BLaER1 (cell line): Measurements from ENCODE around the gene ANKRD55.
A peak's percentile ranks its signal among the peaks of the same experiment; 100 is the strongest.

Experiments
- H3K27ac ChIP-seq: shearing (Covaris generic); formaldehyde crosslinking; 2 replicates; pipeline ENCODE4 v1.8.1; 2022
- H3K27me3 ChIP-seq: shearing (Covaris generic); formaldehyde crosslinking; 2 replicates; pipeline ENCODE4 v1.8.1; 2022
- H3K36me3 ChIP-seq: shearing (Covaris generic); formaldehyde crosslinking; 2 replicates; pipeline ENCODE4 v1.8.1; 2022
- H3K4me1 ChIP-seq: shearing (Covaris generic); formaldehyde crosslinking; 2 replicates; pipeline ENCODE4 v1.8.1; 2022
- H3K4me2 ChIP-seq: shearing (Covaris generic); formaldehyde crosslinking; 2 replicates; pipeline ENCODE4 v1.8.1; 2022
- H3K4me3 ChIP-seq: shearing (Covaris generic); formaldehyde crosslinking; 2 replicates; pipeline ENCODE4 v1.8.1; 2022
- H3K9ac ChIP-seq: shearing (Covaris generic); formaldehyde crosslinking; 2 replicates; pipeline ENCODE4 v1.8.1; 2022
- H3K9me3 ChIP-seq: shearing (Covaris generic); formaldehyde crosslinking; 2 replicates; pipeline ENCODE4 v1.8.1; 2022
- H4K20me1 ChIP-seq: shearing (Covaris generic); formaldehyde crosslinking; 2 replicates; pipeline ENCODE4 v1.8.1; 2022
- Cebpa-rat ChIP-seq: shearing (Covaris generic); IDR thresholded peaks from 2 replicates; pipeline ENCODE4 v1.8.1; 2022

Gene ANKRD55

GRCh38 chr5:56078278-56079156 is 154.6 kb downstream of the ANKRD55 start:
- Histone ChIP-seq H3K9me3 (peaks cover 6% of the 10 kb centered on the region), H3K36me3 (no peaks in the 10 kb centered on the region), H3K4me1 (peaks cover 40% of the 10 kb centered on the region), H3K4me3 (peak overlapping the region; percentile 38; the same call in 1 of the 2 replicates), H3K9ac (peak overlapping the region; percentile 16; the same call in 1 of the 2 replicates), H3K27me3 (no peaks in the 10 kb centered on the region), H4K20me1 (no peaks in the 10 kb centered on the region), H3K27ac (peak overlapping the region; percentile 66), H3K4me2 (peak overlapping the region; percentile 80)
- TF ChIP-seq Cebpa-rat = no peak

DNA sequence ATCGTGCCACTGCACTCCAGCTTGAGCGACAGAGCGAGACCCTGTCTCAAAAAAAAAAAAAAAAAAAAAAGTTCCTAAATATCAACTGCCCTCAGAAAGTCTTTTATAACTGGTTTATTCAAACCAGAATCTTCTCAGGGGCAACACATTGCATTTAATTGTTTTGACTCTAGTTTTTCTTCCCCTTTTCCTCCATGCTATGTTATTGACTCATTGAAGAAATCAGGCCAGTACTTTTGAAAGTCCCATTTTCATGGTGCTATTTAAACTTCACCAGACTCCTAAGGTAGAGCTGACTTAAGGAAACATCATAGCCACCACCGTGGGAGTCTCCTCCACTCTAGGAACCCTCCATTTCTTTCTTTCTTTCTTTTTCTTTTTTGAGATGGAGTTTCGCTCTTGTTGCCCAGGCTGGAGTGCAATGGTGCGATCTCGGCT is 155.3 kb downstream of the ANKRD55 start:
- Histone ChIP-seq H3K4me2 (peak overlapping the region; percentile 80), H3K27ac (peak overlapping the region; percentile 66; the same call in 1 of the 2 replicates)

DNA sequence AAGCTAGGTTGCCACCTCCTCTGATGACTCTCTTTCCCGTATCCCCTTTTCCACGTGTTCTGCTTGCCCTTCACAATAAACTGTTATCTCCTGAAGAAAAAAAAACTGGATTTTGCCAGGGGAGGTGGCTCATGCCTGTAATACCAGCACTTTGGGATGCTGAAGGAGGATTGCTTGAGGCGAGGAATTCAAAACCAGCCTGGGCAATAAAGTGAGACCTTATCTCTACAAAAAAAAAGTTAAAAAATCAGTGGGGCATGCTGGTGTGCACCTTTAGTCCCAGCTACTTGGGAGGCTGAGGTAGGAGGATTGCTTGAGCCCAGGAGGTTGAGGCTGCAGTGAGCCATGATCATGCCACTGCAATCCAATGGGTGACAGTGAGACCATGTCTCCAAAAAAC is 156.6 kb downstream of the ANKRD55 start:
- Histone ChIP-seq H3K4me2 (no peak overlapping the region), H3K36me3 (no peaks in the 10 kb centered on the region), H3K4me1 (peaks cover 49% of the 10 kb centered on the region), H3K27me3 (no peaks in the 10 kb centered on the region), H3K9ac (no peak overlapping the region), H3K27ac (no peak overlapping the region), H3K4me3 (no peak overlapping the region), H4K20me1 (no peaks in the 10 kb centered on the region), H3K9me3 (no peaks in the 10 kb centered on the region)
- no peak for TF ChIP-seq Cebpa-rat

More for the DNA sequence above, 155.3 kb downstream of the ANKRD55 start:
- Histone ChIP-seq H3K9me3 (no peaks in the 10 kb centered on the region), H3K4me3 (no peak overlapping the region), H4K20me1 (no peaks in the 10 kb centered on the region), H3K27me3 (no peaks in the 10 kb centered on the region), H3K36me3 (no peaks in the 10 kb centered on the region), H3K4me1 (peaks cover 40% of the 10 kb centered on the region), H3K9ac (no peak overlapping the region)
- no peak for TF ChIP-seq Cebpa-rat

GRCh38 chr5:56075361-56075760 is 157.8 kb downstream of the ANKRD55 start:
- Histone ChIP-seq H3K4me2 (no peak overlapping the region), H3K27ac (no peak overlapping the region), H3K4me1 (peaks cover 52% of the 10 kb centered on the region), H3K27me3 (no peaks in the 10 kb centered on the region), H3K9me3 (no peaks in the 10 kb centered on the region), H3K36me3 (no peaks in the 10 kb centered on the region), H4K20me1 (no peaks in the 10 kb centered on the region), H3K9ac (no peak overlapping the region), H3K4me3 (no peak overlapping the region)
- TF ChIP-seq Cebpa-rat = no peak

- no peak for TF ChIP-seq Cebpa-rat
- H3K9me3 ChIP-seq = no peaks in the 10 kb centered on the region
- no peaks in the 10 kb centered on the region for H3K27me3 ChIP-seq
- H3K9ac ChIP-seq = no peak overlapping the region
- H3K27ac ChIP-seq = no peak overlapping the region
- no peak overlapping the region for H3K4me3 ChIP-seq
- H3K4me1 ChIP-seq = peaks cover 41% of the 10 kb centered on the region
- no peak overlapping the region for H3K4me2 ChIP-seq
- H3K36me3 ChIP-seq = no peaks in the 10 kb centered on the region
- H4K20me1 ChIP-seq = no peaks in the 10 kb centered on the region
Observed at GRCh38 chr5:56072863-56073766, 160.0 kb downstream of the ANKRD55 start.

GRCh38 chr5:56071470-56071869 is 161.7 kb downstream of the ANKRD55 start:
- H3K36me3 ChIP-seq = no peaks in the 10 kb centered on the region
- no peaks in the 10 kb centered on the region for H3K27me3 ChIP-seq
- TF ChIP-seq Cebpa-rat = no peak
- H3K27ac ChIP-seq = peak overlapping the region; percentile 52
- no peaks in the 10 kb centered on the region for H3K9me3 ChIP-seq
- peaks cover 30% of the 10 kb centered on the region for H3K4me1 ChIP-seq
- no peak overlapping the region for H3K4me3 ChIP-seq
- no peaks in the 10 kb centered on the region for H4K20me1 ChIP-seq
- H3K9ac ChIP-seq = peak overlapping the region; percentile 8; the same call in 1 of the 2 replicates
- H3K4me2 ChIP-seq = peak overlapping the region; percentile 76

DNA sequence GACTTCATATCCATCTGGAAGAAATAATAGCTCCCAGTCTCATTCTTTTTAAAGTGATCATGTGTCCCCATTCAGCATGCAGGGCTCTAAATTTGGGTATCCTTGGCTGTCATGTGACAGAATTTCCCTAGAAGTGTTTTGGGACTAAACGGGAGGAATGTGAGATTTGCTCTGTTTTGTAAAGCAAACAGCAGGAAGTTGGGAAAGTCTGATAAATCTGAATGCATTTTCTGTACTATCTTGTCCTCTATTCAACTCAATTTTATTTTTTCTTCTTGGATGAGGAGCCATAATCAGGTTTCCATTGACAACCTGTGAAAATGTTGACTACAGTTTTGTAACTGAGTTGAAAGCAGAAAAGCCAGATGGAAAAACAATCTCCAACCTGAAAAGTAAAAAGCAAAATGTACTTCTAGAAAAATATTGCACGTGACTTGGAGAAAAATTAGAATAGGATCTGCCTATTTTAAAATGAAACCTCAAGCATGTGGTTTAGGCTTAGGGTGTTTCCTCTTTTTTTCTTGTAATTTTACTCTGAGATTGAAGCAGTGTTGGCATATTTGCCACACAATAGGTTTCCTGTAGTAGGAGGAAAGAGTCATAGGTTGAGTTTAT is 162.2 kb downstream of the ANKRD55 start:
- no peak overlapping the region; the same call in 1 of the 2 replicates for H3K9ac ChIP-seq
- no peak overlapping the region for H3K4me3 ChIP-seq
- no peaks in the 10 kb centered on the region for H3K9me3 ChIP-seq
- H3K27me3 ChIP-seq = no peaks in the 10 kb centered on the region
- no peaks in the 10 kb centered on the region for H3K36me3 ChIP-seq
- peak overlapping the region; percentile 76 for H3K4me2 ChIP-seq
- peak overlapping the region; percentile 52 for H3K27ac ChIP-seq
- H3K4me1 ChIP-seq = peaks cover 30% of the 10 kb centered on the region
- no peaks in the 10 kb centered on the region for H4K20me1 ChIP-seq
- TF ChIP-seq Cebpa-rat = no peak

DNA sequence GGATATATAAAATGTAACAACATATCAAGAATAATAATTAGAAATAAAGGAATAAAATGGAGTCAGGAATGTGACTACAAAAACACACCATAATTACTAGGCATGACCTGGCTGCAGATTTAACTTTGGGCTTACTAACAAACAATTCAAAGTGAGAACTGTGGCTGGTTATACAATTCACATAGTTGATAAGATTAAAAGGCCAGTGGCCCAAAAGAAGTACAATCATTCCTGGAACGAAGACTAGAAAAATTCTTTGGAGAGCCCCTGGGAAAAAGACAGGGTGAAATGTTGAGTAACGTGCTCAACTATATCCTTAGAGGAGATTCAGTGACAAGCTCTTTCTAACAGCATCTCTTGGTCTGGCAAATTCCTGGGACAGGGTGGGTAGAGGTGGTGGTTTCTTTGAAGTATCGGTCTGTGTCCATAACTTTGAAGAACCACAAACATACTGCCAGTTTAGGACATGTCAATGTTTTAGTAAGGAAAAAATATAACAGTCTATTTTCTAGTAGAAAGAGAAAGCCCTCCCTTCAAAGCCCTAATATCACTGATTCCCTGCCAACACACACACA is 163.4 kb downstream of the ANKRD55 start:
- H3K27ac ChIP-seq = no peak overlapping the region
- H3K36me3 ChIP-seq = no peaks in the 10 kb centered on the region
- H4K20me1 ChIP-seq = no peaks in the 10 kb centered on the region
- no peak overlapping the region for H3K4me3 ChIP-seq
- peak overlapping the region; percentile 76 for H3K4me2 ChIP-seq
- TF ChIP-seq Cebpa-rat = no peak
- H3K27me3 ChIP-seq = no peaks in the 10 kb centered on the region
- no peak overlapping the region for H3K9ac ChIP-seq
- no peaks in the 10 kb centered on the region for H3K9me3 ChIP-seq
- H3K4me1 ChIP-seq = peaks cover 30% of the 10 kb centered on the region

DNA sequence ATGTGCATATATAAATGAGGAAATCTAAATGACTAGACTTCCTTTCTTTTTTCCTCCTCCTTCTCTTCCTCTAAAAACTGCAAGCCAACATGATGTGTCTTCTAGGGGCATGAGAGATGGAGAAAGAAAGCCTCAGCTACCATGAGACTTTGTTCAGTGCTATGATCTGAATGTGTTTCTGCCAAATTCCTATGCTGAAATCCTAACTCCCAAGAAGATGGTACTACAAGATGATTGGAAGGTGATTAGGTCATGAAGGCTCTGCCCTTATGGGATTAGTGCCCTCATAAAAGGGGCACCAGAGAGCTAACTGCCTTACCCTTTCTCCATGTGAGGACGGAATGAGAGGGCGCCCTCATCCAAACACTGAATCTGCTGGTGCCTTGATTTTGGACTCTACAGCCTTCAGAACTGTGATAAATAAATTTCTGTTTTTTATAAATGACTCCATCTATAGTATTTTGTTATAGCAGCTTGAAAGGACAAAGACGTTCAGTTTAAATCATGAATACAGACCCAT is 166.1 kb downstream of the ANKRD55 start:
- Histone ChIP-seq H3K4me1 (peaks cover 26% of the 10 kb centered on the region), H3K9me3 (no peaks in the 10 kb centered on the region), H3K36me3 (no peaks in the 10 kb centered on the region), H3K4me3 (no peak overlapping the region), H3K27me3 (no peaks in the 10 kb centered on the region), H3K4me2 (no peak overlapping the region), H4K20me1 (no peaks in the 10 kb centered on the region), H3K9ac (no peak overlapping the region), H3K27ac (no peak overlapping the region)
- TF ChIP-seq Cebpa-rat = no peak
